ENCODE results near the gene SLC38A3. TPM values are rescaled to one million over a fixed set of nuclear protein-coding genes. Genes with fewer than 3 reads are reported as not detected.
"Not testable (repeated sequence)": the region's sequence is repeated elsewhere in the genome, so short reads cannot be mapped to it uniquely, and the experiment has no call there.

SLC38A3 gene
- total and polyA plus RNA-seq, 11 donors, result 1.0 to 14.8 (median 8.4) TPM

DNA sequence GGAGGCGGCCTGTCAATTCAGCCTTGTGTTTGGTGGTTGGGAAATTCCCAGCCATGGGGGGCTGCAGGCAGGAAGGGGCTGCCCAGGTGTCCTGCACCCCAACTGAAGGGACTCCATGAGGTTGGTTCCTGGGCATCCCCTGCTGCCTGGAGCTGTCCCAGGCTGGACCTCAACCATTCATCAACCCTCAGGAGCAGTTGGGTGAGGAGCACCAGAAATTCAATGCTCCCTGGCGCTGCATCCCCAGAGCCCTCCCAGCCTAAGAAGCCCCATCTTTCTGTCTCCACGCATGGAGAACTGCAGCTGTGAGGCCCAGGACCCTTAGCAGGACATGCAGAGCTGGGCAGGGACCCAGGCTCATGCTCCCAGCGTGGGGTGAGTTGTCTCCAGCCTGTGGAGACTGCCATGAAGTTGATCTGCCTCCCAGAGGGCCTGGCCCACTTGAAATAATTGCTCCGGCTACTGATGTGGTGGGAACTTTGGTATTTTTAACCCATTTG, 55.9 kb downstream of the SLC38A3 start:
- intact Hi-C loops (cut with DNase I), result loop anchor here in 2 of 10 donors (1.0 to 5.0 kb wide), 2 partner anchors 12 to 61 kb away; partner anchors contain the start of gene HYAL2 (in 1 of the 2)
- WGBS, 4 donors, result 44 to 59% (median 54%) methylated on average over 4 to 5 of the region's 5 CpGs
- Histone ChIP-seq H3K27ac (peak overlapping the region; percentile 88 to 100 (median 100)), H3K4me1 (peaks cover 0 to 65% (median 46%) of the 10 kb centered on the region in 12 donors), H3K9me3 (peaks cover 0 to 6% (median 0%) of the 10 kb centered on the region in 12 donors), H3K4me3 (peak overlapping the region in 11 of 12 donors; percentile 56 to 79 (median 73)), H3K27me3 (no peaks in the 10 kb centered on the region), H3K36me3 (peaks cover 0 to 38% (median 30%) of the 10 kb centered on the region in 9 donors)
- ATAC-seq (no peak), DNase-seq (peak in 2 of 5 donors; percentile 14 to 37)
- TF ChIP-seq, protein P1, sequence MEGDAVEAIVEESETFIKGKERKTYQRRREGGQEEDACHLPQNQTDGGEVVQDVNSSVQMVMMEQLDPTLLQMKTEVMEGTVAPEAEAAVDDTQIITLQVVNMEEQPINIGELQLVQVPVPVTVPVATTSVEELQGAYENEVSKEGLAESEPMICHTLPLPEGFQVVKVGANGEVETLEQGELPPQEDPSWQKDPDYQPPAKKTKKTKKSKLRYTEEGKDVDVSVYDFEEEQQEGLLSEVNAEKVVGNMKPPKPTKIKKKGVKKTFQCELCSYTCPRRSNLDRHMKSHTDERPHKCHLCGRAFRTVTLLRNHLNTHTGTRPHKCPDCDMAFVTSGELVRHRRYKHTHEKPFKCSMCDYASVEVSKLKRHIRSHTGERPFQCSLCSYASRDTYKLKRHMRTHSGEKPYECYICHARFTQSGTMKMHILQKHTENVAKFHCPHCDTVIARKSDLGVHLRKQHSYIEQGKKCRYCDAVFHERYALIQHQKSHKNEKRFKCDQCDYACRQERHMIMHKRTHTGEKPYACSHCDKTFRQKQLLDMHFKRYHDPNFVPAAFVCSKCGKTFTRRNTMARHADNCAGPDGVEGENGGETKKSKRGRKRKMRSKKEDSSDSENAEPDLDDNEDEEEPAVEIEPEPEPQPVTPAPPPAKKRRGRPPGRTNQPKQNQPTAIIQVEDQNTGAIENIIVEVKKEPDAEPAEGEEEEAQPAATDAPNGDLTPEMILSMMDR (IDR thresholded peaks at IDR 0.05), result no peak
- no peak for TF ChIP-seq POLR2A (IDR thresholded peaks at IDR 0.05)

DNA sequence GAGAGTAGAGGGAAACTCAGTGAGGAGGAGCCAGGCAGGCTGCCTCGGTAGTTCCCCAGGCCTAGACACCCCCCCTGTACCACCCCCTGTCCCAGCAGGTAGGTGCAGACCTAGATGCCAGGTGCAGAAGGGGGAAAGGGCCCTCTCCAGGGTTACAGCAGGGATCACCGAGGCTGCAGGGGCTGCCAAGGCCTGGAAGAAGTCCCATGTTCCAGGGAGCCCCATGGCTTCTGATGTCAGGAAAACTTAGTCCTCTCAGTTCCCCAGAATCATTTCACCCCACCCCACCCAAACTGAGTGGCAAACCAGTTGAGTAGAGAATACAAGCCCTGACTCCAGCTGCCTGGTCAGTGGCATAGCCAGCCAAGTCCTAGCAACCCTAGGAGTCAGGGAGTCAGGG, 56.4 kb downstream of the SLC38A3 start:
- peak in 2 of 5 donors; percentile 7 to 23 for DNase-seq
- H3K4me1 ChIP-seq, result peaks cover 0 to 66% (median 47%) of the 10 kb centered on the region in 12 donors
- no peaks in the 10 kb centered on the region for H3K27me3 ChIP-seq
- TF ChIP-seq, protein P1 (IDR thresholded peaks at IDR 0.05), result no peak
- TF ChIP-seq POLR2A (IDR thresholded peaks at IDR 0.05), result no peak
- peak overlapping the region; percentile 88 to 100 (median 100) for H3K27ac ChIP-seq
- peak overlapping the region in 4 of 12 donors; percentile 73 to 77 (median 76) for H3K4me3 ChIP-seq
- peaks cover 0 to 33% (median 25%) of the 10 kb centered on the region in 9 donors for H3K36me3 ChIP-seq
- WGBS, 4 donors, result 39 to 57% (median 48%) methylated on average over 2 of the region's 2 CpGs
- ATAC-seq, result no peak
- peaks cover 0 to 6% (median 0%) of the 10 kb centered on the region in 12 donors for H3K9me3 ChIP-seq
- intact Hi-C loops (cut with DNase I), result loop anchor here in 1 of 10 donors (5.0 kb wide), 1 partner anchor 61 kb away; the partner anchor contains the start of gene HYAL2

DNA sequence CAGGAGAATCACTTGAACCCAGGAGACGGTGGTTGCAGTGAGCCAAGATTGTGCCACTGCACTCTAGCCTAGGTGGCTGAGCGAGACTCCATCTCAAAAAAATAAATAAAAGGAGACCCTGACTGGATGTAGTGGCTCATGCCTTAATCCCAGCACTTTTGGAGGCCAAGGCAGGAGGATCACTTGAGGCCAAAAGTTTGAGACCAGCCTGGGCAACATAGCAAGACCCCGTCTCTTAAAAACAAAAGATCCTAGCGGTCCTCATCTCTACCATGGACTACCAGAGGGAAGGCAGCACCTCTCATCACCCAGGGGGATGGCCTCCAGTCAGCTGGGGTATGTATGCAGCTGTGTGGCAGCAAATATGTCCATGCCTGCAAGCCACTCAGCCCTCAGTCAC, 57.1 kb downstream of the SLC38A3 start:
- WGBS, 4 donors, result 97 to 99% (median 98%) methylated on average over 4 of the region's 4 CpGs
- H3K9me3 ChIP-seq, DNase-seq, ATAC-seq, H3K4me3 ChIP-seq, H3K27me3 ChIP-seq: not testable (repeated sequence)
- Histone ChIP-seq H3K4me1 (peaks cover 0 to 66% (median 52%) of the 10 kb centered on the region in 12 donors), H3K27ac (peak overlapping the region in 6 of 12 donors; percentile 99 to 100 (median 100)), H3K36me3 (peaks cover 0 to 26% (median 18%) of the 10 kb centered on the region in 9 donors)
- intact Hi-C loops (cut with DNase I), result loop anchor here in 1 of 10 donors (5.0 kb wide), 1 partner anchor 60 kb away; the partner anchor contains the start of gene HYAL2

DNA sequence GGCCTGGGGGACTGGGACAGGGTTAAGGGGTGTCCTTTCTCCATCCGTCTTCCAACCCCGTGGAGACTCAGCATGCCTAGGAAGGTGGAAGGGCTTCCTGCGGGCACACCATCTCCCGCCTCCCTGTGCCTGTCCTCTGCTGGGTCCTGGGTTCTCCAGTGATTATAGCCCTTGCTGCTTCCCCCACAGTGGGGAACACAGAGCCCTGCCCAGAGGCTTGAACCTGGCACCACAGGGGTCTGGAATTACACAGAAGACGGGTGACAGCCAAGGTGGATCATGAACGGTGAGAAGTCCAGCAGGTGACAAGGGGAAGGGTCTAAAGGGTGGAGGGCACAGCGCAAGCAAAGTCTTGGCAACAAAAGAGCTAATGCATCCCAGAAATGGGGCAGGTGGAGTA, 57.7 kb downstream of the SLC38A3 start:
- peaks cover 0 to 68% (median 55%) of the 10 kb centered on the region in 12 donors for H3K4me1 ChIP-seq
- TF ChIP-seq, protein P1 (IDR thresholded peaks at IDR 0.05), result no peak
- TF ChIP-seq POLR2A (IDR thresholded peaks at IDR 0.05), result no peak
- H3K9me3 ChIP-seq, result peaks cover 0 to 3% (median 0%) of the 10 kb centered on the region in 12 donors
- ATAC-seq, result no peak
- peak overlapping the region in 3 of 12 donors; percentile 20 to 100 (median 100) for H3K27ac ChIP-seq
- no peak for DNase-seq
- peaks cover 0 to 12% (median 0%) of the 10 kb centered on the region in 9 donors for H3K27me3 ChIP-seq
- WGBS, 4 donors, result 82 to 90% (median 88%) methylated on average over 7 of the region's 7 CpGs
- intact Hi-C loops (cut with DNase I), result loop anchor here in 1 of 10 donors (5.0 kb wide), 1 partner anchor 60 kb away; the partner anchor contains the start of gene HYAL2
- H3K36me3 ChIP-seq, result peaks cover 0 to 20% (median 12%) of the 10 kb centered on the region in 9 donors
- H3K4me3 ChIP-seq, result no peak overlapping the region
